NCI-H1048 (cell line): ENCODE measurements around the gene IFI27.
"Not testable (repeated sequence)": the region's sequence is repeated elsewhere in the genome, so short reads cannot be mapped to it uniquely, and the experiment has no call there.

Source experiments
- DNase-seq: peaks from one replicate; lab custom pipeline; 2025; lab: John Stamatoyannopoulos, UW

IFI27 gene

GRCh38 chr14:94156143-94156542, 45.6 kb downstream of the IFI27 start:
- DNase-seq, result not testable (repeated sequence)

DNA sequence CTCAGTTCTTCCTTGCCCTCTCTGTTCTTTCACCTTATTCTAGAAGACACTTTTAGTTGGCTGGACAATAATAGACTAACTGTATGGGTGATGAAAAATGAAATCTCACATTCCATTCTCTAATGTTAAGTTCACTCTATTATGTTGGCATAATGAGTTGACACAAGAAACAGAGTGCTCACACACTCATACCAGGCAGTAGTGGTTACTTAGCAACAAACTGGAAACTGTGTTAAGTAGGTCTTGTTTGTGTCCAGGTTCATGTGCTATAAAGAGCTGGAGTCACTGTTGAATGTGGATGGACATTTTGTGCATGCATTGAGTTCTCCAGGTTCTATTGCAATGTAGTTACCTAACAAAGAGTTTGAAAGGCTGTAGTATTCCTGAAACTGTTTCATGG, 46.7 kb downstream of the IFI27 start:
- no peak for DNase-seq

DNA sequence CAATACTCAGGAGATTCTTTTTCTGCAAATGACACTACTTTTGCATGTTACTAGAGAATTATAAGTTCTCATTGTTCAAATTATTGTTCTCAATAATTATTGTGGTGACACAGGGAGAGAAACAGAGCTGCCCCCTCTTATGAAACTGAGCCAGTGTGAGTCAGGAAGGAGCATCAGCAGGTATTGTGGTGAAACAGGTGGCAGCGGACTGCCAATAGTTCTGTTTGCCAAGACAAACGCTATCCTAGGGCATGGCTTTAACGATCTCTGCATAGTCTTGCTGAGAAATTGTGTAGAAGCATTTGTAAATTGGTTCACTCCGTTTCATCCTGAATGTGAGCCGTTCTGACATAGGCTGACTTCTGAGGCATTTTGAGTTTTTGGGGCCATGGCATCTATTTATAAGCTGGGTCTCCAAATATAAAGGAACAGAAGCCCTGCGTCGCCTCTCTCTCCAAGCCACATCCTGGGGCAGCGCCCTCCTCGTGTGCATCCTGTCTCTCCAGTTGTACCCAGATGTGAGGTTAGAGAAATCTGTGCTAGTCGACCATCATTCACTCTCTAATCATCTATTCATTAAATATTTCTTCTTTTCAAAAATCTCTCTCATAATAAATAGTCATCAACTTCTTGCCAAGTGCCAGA, 47.8 kb downstream of the IFI27 start:
- no peak for DNase-seq

DNA sequence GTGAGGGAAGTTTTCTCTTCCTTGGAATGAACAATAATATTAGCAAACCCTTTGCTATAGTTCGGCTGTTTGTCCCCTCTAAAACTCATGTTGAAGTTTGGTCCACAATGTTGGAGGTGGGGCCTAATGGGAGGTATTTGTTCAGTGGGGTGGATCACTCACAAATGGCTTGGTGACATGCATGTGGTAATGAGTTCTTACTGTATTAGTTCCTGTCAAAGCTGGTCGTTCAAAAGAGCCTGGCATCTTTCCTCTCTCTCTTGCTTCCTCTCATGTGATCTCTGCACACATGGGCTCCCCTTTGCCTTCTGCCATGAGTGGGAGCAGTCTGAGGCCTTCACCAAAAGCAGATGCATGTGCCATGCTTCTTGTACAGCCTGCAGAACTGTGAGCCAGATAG, 50.5 kb downstream of the IFI27 start:
- no peak for DNase-seq

DNA sequence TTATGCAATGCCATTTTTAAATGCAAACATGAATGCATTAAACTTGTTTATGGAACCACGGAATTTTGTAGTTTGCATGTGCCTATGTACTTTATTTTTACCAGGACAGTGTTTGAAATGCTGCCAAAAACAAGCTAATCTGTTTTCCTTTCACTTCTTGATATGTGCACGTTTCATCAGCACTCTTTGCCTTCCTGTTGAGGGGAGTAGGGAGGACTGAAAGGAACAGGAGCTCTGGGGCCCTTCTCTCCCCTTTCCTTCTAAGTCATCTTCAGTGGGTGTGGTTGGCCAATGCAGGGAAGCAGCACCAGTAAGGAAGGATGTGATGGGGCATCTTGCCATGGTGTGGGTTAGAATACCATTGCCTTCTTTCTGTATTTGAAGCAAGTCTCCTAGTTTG, 51.4 kb downstream of the IFI27 start:
- no peak for DNase-seq

- DNase-seq, result no peak
Measured at GRCh38 chr14:94162466-94162865, 51.9 kb downstream of the IFI27 start.

DNA sequence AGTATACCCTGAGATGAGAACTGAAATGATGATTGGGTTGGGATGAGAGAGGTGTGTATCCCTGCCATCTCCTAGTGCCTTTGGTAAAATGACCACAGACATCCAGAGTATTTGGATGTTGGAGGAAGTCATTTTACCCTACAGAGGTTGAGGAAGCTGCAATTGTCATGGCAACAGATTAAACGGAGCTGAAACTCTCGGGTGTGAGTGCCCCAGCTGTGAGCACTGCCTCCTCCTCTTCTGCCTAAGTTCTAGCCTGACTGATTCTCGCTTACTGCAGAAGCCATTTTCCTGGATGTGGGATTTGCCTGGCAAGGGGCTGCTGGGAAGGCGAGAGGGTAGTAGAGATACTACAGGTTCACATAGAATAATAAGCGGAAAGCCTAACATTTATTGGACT, 53.3 kb downstream of the IFI27 start:
- DNase-seq, result no peak

- no peak for DNase-seq
Measured at GRCh38 chr14:94164685-94165431, 54.3 kb downstream of the IFI27 start.

- DNase-seq, result no peak
Measured at GRCh38 chr14:94165744-94166143, 55.2 kb downstream of the IFI27 start.
